ENCODE measurements around the gene PMM1. TPM values are rescaled to one million over a fixed set of nuclear protein-coding genes. Genes with fewer than 3 reads are reported as not detected.

Gene PMM1
- total and polyA plus RNA-seq, 2 of the 13 experiments (the other 11 are each of a cell fraction or from before 2014, with no cell fraction given): 17.8 to 95.6 TPM

DNA sequence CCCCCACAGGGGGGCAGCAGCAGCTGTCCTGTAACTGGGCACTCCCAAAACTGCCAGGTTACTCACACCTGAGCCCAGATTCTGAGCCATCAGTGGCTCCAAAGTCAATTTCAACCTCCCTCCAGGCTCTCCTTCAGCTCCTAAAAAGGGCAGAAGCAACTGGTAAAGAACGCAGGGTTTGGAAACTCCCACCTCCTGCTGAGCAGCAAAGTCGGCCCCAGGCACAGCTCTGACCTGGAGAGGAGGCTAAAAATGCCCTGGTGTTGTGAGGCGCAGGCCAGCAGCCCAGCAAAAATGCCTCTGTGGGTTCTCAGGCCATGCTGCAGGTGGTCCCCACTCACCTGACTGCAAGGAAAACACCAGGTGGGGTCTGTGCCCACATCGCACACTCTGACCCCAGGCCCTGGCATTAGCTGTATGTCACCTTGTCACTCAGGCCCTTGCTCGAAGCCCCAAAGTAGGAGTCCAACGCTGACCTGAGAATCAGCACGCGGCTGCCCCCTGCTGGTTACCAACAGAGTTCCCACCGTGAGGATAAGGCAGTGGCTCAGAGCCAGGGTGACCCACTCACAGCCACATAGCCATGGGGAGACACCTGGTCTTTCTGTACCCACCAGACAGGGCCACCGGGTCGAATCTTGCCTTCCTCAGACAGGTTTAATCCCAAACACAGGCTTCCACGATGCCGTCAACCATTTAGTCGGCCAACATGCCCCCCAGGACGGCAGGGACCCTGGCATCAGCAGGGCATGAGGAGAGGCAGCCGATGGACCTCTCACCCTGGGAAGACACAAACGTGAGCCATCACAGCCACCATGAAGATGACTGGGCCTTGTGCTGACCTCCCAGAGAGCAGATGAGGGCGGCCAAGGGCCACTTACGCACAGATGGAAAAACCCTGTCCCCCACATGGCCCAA is 56.5 kb downstream of the PMM1 start (continued):
- 0 out of 2 replicates have a peak, but pooled peaks have one; percentile 28 for TF ChIP-seq ZNF614 (CRISPR knock-in tag; IDR thresholded peaks at IDR 0.05; ENCODE audit: borderline replicate concordance)
- no peak for TF ChIP-seq ZNF629 (CRISPR knock-in tag; conservative IDR thresholded peaks at IDR 0.05)
- no peak for TF ChIP-seq ZNF383 (CRISPR knock-in tag; IDR thresholded peaks at IDR 0.05; ENCODE audit: borderline replicate concordance)
- no peak for TF ChIP-seq ZNF83 (CRISPR knock-in tag; IDR thresholded peaks at IDR 0.05; ENCODE audit: borderline replicate concordance)
- peak; percentile 81 for TF ChIP-seq AGO2 (optimal IDR thresholded peaks at IDR 0.05; ENCODE audit: low read depth, low read length)
- TF ChIP-seq, protein P1, sequence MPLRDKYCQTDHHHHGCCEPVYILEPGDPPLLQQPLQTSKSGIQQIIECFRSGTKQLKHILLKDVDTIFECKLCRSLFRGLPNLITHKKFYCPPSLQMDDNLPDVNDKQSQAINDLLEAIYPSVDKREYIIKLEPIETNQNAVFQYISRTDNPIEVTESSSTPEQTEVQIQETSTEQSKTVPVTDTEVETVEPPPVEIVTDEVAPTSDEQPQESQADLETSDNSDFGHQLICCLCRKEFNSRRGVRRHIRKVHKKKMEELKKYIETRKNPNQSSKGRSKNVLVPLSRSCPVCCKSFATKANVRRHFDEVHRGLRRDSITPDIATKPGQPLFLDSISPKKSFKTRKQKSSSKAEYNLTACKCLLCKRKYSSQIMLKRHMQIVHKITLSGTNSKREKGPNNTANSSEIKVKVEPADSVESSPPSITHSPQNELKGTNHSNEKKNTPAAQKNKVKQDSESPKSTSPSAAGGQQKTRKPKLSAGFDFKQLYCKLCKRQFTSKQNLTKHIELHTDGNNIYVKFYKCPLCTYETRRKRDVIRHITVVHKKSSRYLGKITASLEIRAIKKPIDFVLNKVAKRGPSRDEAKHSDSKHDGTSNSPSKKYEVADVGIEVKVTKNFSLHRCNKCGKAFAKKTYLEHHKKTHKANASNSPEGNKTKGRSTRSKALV (CRISPR knock-in tag; IDR thresholded peaks at IDR 0.05): no peak
- no peak for TF ChIP-seq GFI1 (CRISPR knock-in tag; IDR thresholded peaks at IDR 0.05; ENCODE audit: borderline replicate concordance)
- no peak for TF ChIP-seq SP1 (IDR thresholded peaks at IDR 0.05)
- TF ChIP-seq SP1 (CRISPR knock-in tag; IDR thresholded peaks at IDR 0.05): no peak
- TF ChIP-seq, protein P2, sequence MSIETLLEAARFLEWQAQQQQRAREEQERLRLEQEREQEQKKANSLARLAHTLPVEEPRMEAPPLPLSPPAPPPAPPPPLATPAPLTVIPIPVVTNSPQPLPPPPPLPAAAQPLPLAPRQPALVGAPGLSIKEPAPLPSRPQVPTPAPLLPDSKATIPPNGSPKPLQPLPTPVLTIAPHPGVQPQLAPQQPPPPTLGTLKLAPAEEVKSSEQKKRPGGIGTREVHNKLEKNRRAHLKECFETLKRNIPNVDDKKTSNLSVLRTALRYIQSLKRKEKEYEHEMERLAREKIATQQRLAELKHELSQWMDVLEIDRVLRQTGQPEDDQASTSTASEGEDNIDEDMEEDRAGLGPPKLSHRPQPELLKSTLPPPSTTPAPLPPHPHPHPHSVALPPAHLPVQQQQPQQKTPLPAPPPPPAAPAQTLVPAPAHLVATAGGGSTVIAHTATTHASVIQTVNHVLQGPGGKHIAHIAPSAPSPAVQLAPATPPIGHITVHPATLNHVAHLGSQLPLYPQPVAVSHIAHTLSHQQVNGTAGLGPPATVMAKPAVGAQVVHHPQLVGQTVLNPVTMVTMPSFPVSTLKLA (IDR thresholded peaks at IDR 0.05): no peak
- TF ChIP-seq, protein P3, sequence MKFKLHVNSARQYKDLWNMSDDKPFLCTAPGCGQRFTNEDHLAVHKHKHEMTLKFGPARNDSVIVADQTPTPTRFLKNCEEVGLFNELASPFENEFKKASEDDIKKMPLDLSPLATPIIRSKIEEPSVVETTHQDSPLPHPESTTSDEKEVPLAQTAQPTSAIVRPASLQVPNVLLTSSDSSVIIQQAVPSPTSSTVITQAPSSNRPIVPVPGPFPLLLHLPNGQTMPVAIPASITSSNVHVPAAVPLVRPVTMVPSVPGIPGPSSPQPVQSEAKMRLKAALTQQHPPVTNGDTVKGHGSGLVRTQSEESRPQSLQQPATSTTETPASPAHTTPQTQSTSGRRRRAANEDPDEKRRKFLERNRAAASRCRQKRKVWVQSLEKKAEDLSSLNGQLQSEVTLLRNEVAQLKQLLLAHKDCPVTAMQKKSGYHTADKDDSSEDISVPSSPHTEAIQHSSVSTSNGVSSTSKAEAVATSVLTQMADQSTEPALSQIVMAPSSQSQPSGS (CRISPR knock-in tag; IDR thresholded peaks at IDR 0.05): no peak
- TF ChIP-seq MIER2 (CRISPR knock-in tag; IDR thresholded peaks at IDR 0.05): no peak
- TF ChIP-seq ZNF607 (CRISPR knock-in tag; IDR thresholded peaks at IDR 0.05; ENCODE audit: borderline replicate concordance): 0 out of 2 replicates have a peak, but pooled peaks have one; percentile 22
- TF ChIP-seq, protein P4, sequence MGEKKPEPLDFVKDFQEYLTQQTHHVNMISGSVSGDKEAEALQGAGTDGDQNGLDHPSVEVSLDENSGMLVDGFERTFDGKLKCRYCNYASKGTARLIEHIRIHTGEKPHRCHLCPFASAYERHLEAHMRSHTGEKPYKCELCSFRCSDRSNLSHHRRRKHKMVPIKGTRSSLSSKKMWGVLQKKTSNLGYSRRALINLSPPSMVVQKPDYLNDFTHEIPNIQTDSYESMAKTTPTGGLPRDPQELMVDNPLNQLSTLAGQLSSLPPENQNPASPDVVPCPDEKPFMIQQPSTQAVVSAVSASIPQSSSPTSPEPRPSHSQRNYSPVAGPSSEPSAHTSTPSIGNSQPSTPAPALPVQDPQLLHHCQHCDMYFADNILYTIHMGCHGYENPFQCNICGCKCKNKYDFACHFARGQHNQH (CRISPR knock-in tag; IDR thresholded peaks at IDR 0.05): no peak

All from HepG2 (cell line).